H9 (cell line): ENCODE results near the gene POLN. TPM values are rescaled to one million over a fixed set of nuclear protein-coding genes. Genes with fewer than 3 reads are reported as not detected.
A peak's percentile ranks its signal among the peaks of the same experiment; 100 is the strongest.

Source experiments
- DNase-seq: peaks from one replicate; pipeline ENCODE4 v3.0.0-alpha.2; 2017
- H2AFZ ChIP-seq: one replicate; pipeline ENCODE4 v1.6.1; 2013; ENCODE audit warnings: mild to moderate bottlenecking, low read length, control low read depth, moderate library complexity
- H2AK5ac ChIP-seq: 2 replicates; pipeline ENCODE4 v1.6.1; 2013; ENCODE audit warnings: low read length, control low read depth, mixed read lengths; ENCODE audit not compliant: insufficient read length
- H2BK120ac ChIP-seq: one replicate; pipeline ENCODE4 v1.6.1; 2013; ENCODE audit warnings: low read depth, mild to moderate bottlenecking, low read length, control low read depth, inconsistent platforms; ENCODE audit not compliant: poor library complexity, severe bottlenecking
- H2BK12ac ChIP-seq: 2 replicates; pipeline ENCODE4 v1.6.1; 2013; ENCODE audit warnings: low read length, control low read depth, mixed read lengths, low read depth; ENCODE audit not compliant: insufficient read length
- H2BK15ac ChIP-seq: 2 replicates; pipeline ENCODE4 v1.6.1; 2013; ENCODE audit warnings: low read depth, low read length, control low read depth
- H2BK20ac ChIP-seq: one replicate; pipeline ENCODE4 v1.6.1; 2013; ENCODE audit warnings: low read depth, mild to moderate bottlenecking, low read length, control low read depth, inconsistent platforms; ENCODE audit not compliant: poor library complexity, severe bottlenecking
- H2BK5ac ChIP-seq: 2 replicates; pipeline ENCODE4 v1.6.1; 2013; ENCODE audit warnings: low read length, control low read depth, mixed read lengths; ENCODE audit not compliant: insufficient read length
- H3K14ac ChIP-seq: 2 replicates; pipeline ENCODE4 v1.6.1; 2013; ENCODE audit warnings: low read length, control low read depth; ENCODE audit not compliant: insufficient read depth
- H3K18ac ChIP-seq: 2 replicates; pipeline ENCODE4 v1.6.1; 2013; ENCODE audit warnings: low read depth, mild to moderate bottlenecking, mixed read lengths, low read length, control low read depth; ENCODE audit not compliant: insufficient read length
- H3K23ac ChIP-seq: 2 replicates; pipeline ENCODE4 v1.6.1; 2013; ENCODE audit warnings: low read length, control low read depth, mixed read lengths, low read depth; ENCODE audit not compliant: insufficient read length
- H3K23me2 ChIP-seq: 2 replicates; pipeline ENCODE4 v1.6.1; 2013; ENCODE audit warnings: low read depth, mild to moderate bottlenecking, mixed read lengths, low read length, control low read depth; ENCODE audit not compliant: insufficient read length, poor library complexity, severe bottlenecking
- H3K27ac ChIP-seq: 2 replicates; pipeline ENCODE4 v1.5.1; 2013; ENCODE audit warnings: low read length, control low read depth, mixed read lengths, low read depth; ENCODE audit not compliant: insufficient read length
- H3K27me3 ChIP-seq: 2 replicates; pipeline ENCODE4 v1.6.1; 2013; ENCODE audit warnings: low read length, control low read depth, inconsistent platforms; ENCODE audit not compliant: insufficient read depth
- H3K4ac ChIP-seq: 2 replicates; pipeline ENCODE4 v1.6.1; 2013; ENCODE audit warnings: low read depth, mild to moderate bottlenecking, control low read depth, inconsistent platforms, low read length, moderate library complexity
- H3K4me1 ChIP-seq: 2 replicates; pipeline ENCODE4 v1.6.1; 2013; ENCODE audit warnings: low read length, control low read depth, inconsistent platforms; ENCODE audit not compliant: insufficient read depth
- H3K4me2 ChIP-seq: 2 replicates; pipeline ENCODE4 v1.6.1; 2013; ENCODE audit warnings: low read length, control low read depth, mixed read lengths; ENCODE audit not compliant: insufficient read length, insufficient read depth
- H3K56ac ChIP-seq: 2 replicates; pipeline ENCODE4 v1.6.1; 2013; ENCODE audit warnings: low read depth, mild to moderate bottlenecking, mixed read lengths, low read length, control low read depth; ENCODE audit not compliant: insufficient read length
- H3K79me1 ChIP-seq: 2 replicates; pipeline ENCODE4 v1.6.1; 2013; ENCODE audit warnings: low read depth, mild to moderate bottlenecking, moderate library complexity, low read length, control low read depth, inconsistent platforms; ENCODE audit not compliant: insufficient read depth, poor library complexity, severe bottlenecking
- H3K79me2 ChIP-seq: 2 replicates; pipeline ENCODE4 v1.6.1; 2013; ENCODE audit warnings: low read length, control low read depth, inconsistent platforms; ENCODE audit not compliant: insufficient read depth
- H3K9ac ChIP-seq: 2 replicates; pipeline ENCODE4 v1.6.1; 2013; ENCODE audit warnings: low read length, control low read depth, mixed read lengths; ENCODE audit not compliant: insufficient read length; ENCODE audit errors: extremely low read depth
- H3K9me3 ChIP-seq: one replicate; pipeline ENCODE4 v1.6.1; 2013; ENCODE audit warnings: low read depth, low read length, inconsistent platforms; ENCODE audit not compliant: control insufficient read depth
- H3T11ph ChIP-seq: one replicate; pipeline ENCODE4 v1.6.1; 2013; ENCODE audit warnings: mild to moderate bottlenecking, low read length, control low read depth, inconsistent platforms
- H4K20me1 ChIP-seq: one replicate; pipeline ENCODE4 v1.6.1; 2013; ENCODE audit not compliant: control insufficient read depth, insufficient read length, insufficient read depth
- H4K5ac ChIP-seq: 2 replicates; pipeline ENCODE4 v1.6.1; 2013; ENCODE audit warnings: low read depth, mild to moderate bottlenecking, mixed read lengths, low read length, control low read depth; ENCODE audit not compliant: insufficient read length
- H4K8ac ChIP-seq: replicated peaks from 2 replicates; pipeline ENCODE4 v1.6.1; 2013; ENCODE audit warnings: low read length, control low read depth, mixed read lengths, low read depth; ENCODE audit not compliant: insufficient read length
- H4K91ac ChIP-seq: 2 replicates; pipeline ENCODE4 v1.6.1; 2013; ENCODE audit warnings: low read depth, mild to moderate bottlenecking, moderate library complexity, mixed read lengths, low read length, control low read depth; ENCODE audit not compliant: insufficient read length
- H3K27ac Mint-ChIP-seq, 3 experiments: 2 replicates in 2 of 3; 3 replicates in 1 of 3; pipeline ENCODE4 v1.8.0; 2020 to 2021; ENCODE audit warnings: mixed read lengths in 3 of 3, mild to moderate bottlenecking in 1 of 3, moderate library complexity in 1 of 3
- H3K27me3 Mint-ChIP-seq: 2 replicates; pipeline ENCODE4 v1.8.0; 2021; ENCODE audit warnings: low read depth, mild to moderate bottlenecking, moderate library complexity, mixed read lengths
- H3K36me3 Mint-ChIP-seq, 3 experiments: 2 replicates in 2 of 3; 3 replicates in 1 of 3; pipeline ENCODE4 v1.8.0; 2020 to 2021; ENCODE audit warnings: low read depth in 3 of 3, mixed read lengths in 3 of 3; ENCODE audit not compliant: insufficient read depth in 1 of 3
- H3K4me1 Mint-ChIP-seq, 2 experiments: 2 replicates each; pipeline ENCODE4 v1.8.0; 2020; ENCODE audit warnings: mixed read lengths in 2 of 2
- H3K4me3 Mint-ChIP-seq, 2 experiments: 2 replicates in 1 of 2; 3 replicates in 1 of 2; pipeline ENCODE4 v1.8.0; 2020 to 2021; ENCODE audit warnings: mild to moderate bottlenecking in 2 of 2, mixed read lengths in 2 of 2, moderate library complexity in 1 of 2
- H3K9me3 Mint-ChIP-seq, 2 experiments: 2 replicates in 1 of 2; 3 replicates in 1 of 2; pipeline ENCODE4 v1.8.0; 2020; ENCODE audit warnings: mild to moderate bottlenecking in 2 of 2, mixed read lengths in 2 of 2, moderate library complexity in 1 of 2
- CTCF ChIP-seq: fragments of 200-600 bp; sonication (generic); conservative IDR thresholded peaks from 3 replicates; pipeline ENCODE4 v1.8.0; 2021; ENCODE audit warnings: antibody characterized with exemption, mild to moderate bottlenecking
- WGBS: extraction: QIAGEN DNeasy Blood & Tissue Kit; methylation state at CpG from one replicate; pipeline ENCODE4 v1.1.7; 2013; ENCODE audit warnings: missing lambda C conversion rate, low lambda C conversion rate, mixed read lengths; ENCODE audit not compliant: insufficient read length; ENCODE audit errors: extremely low coverage; 5-methylcytosine and 5-hydroxymethylcytosine counted together
- total RNA-seq: library from RNA; stranded (reverse); gene quantifications from 2 replicates; pipeline ENCODE4 v1.2.1, GENCODE V29; 2021

POLN gene
- total RNA-seq, 1 experiment from 2014 or later = 0.74 TPM

GRCh38 chr4:2040391-2041238, 201.3 kb downstream of the POLN start:
- Histone ChIP-seq H3K79me1 (no peaks in the 10 kb centered on the region), H4K8ac (no peak overlapping the region), H3K18ac (no peak overlapping the region), H3K14ac (no peak overlapping the region), H3K23me2 (peaks cover 16% of the 10 kb centered on the region), H2AK5ac (no peak overlapping the region), H3K79me2 (no peaks in the 10 kb centered on the region), H3K23ac (no peak overlapping the region), H3K4ac (no peak overlapping the region), H3K56ac (no peak overlapping the region), H3K27ac (no peak overlapping the region), H3K4me2 (peak overlapping the region; percentile 48), H3K9me3 (no peaks in the 10 kb centered on the region), H3K4me1 (no peaks in the 10 kb centered on the region; the same call in 1 of the 2 replicates), H3K27me3 (peaks cover 19% of the 10 kb centered on the region), H4K20me1 (no peaks in the 10 kb centered on the region), H3K9ac (no peak overlapping the region), H2BK12ac (no peak overlapping the region), H2BK5ac (no peak overlapping the region), H4K91ac (no peak overlapping the region), H2AFZ (no peak overlapping the region), H2BK120ac (no peak overlapping the region), H2BK20ac (no peak overlapping the region), H3T11ph (no peak overlapping the region), H2BK15ac (no peak overlapping the region), H4K5ac (no peak overlapping the region)
- H3K4me1 Mint-ChIP-seq = no peaks in the 10 kb centered on the region
- no peak overlapping the region for H3K27ac Mint-ChIP-seq
- 0 out of 5 replicates have a peak, but pooled peaks cover 0 to 2% of the 10 kb centered on the region in 2 experiments for H3K9me3 Mint-ChIP-seq
- no peak for TF ChIP-seq CTCF
- peak overlapping the region; percentile 24 to 75; a peak in 4 of 5 replicates for H3K4me3 Mint-ChIP-seq
- WGBS = no CpG with 5 or more reads among the region's 91 CpGs
- peaks cover 77% of the 10 kb centered on the region for H3K27me3 Mint-ChIP-seq
- no peaks in the 10 kb centered on the region; a peak in 2 of 7 replicates for H3K36me3 Mint-ChIP-seq
- peak; percentile 45 for DNase-seq
